Ectodermal cell (in vitro differentiated cells): ENCODE measurements around the gene SLC6A6.

Experiments used
- H3K27ac ChIP-seq: 2 replicates; pipeline ENCODE4 v1.7.0; 2013; ENCODE audit warnings: mild to moderate bottlenecking, low read depth, low read length; ENCODE audit not compliant: insufficient read depth, poor library complexity, severe bottlenecking
- H3K27me3 ChIP-seq: 2 replicates; pipeline ENCODE4 v1.7.0; 2013; ENCODE audit warnings: mild to moderate bottlenecking, low read length; ENCODE audit not compliant: insufficient read depth, control insufficient read depth, poor library complexity, severe bottlenecking
- H3K36me3 ChIP-seq: one replicate; pipeline ENCODE4 v1.7.0; 2013; ENCODE audit warnings: low read length; ENCODE audit not compliant: control insufficient read depth, insufficient read depth
- H3K4me1 ChIP-seq: one replicate; pipeline ENCODE4 v1.7.0; 2013; ENCODE audit warnings: low read length; ENCODE audit not compliant: control insufficient read depth, insufficient read depth
- H3K4me3 ChIP-seq: 2 replicates; pipeline ENCODE4 v1.7.0; 2013; ENCODE audit warnings: low read depth, low read length, control low read depth; ENCODE audit not compliant: insufficient read depth
- H3K9me3 ChIP-seq: 2 replicates; pipeline ENCODE4 v1.7.0; 2013; ENCODE audit warnings: mild to moderate bottlenecking, low read length, moderate library complexity; ENCODE audit not compliant: control insufficient read depth
- WGBS, 2 experiments: methylation state at CpG; one replicate each; pipeline ENCODE4 v1.1.7; 2013; ENCODE audit warnings: missing lambda C conversion rate in 2 of 2; 5-methylcytosine and 5-hydroxymethylcytosine counted together

The SLC6A6 gene

GRCh38 chr3:14371573-14372474 is 30.6 kb upstream of the SLC6A6 start:
- H3K27ac ChIP-seq, result no peak overlapping the region

GRCh38 chr3:14372587-14372986 is 29.8 kb upstream of the SLC6A6 start:
- Histone ChIP-seq H3K4me1 (peaks cover 15% of the 10 kb centered on the region), H3K27ac (no peak overlapping the region), H3K27me3 (no peaks in the 10 kb centered on the region), H3K4me3 (no peak overlapping the region), H3K9me3 (no peaks in the 10 kb centered on the region), H3K36me3 (no peaks in the 10 kb centered on the region)
- 47 to 61% methylated on average over 6 of the region's 6 CpGs for WGBS, 2 experiments

More at GRCh38 chr3:14371573-14372474, 30.6 kb upstream of the SLC6A6 start:
- no peak overlapping the region for H3K4me3 ChIP-seq
- H3K4me1 ChIP-seq, result peaks cover 21% of the 10 kb centered on the region
- no peaks in the 10 kb centered on the region for H3K36me3 ChIP-seq
- no peaks in the 10 kb centered on the region for H3K9me3 ChIP-seq
- H3K27me3 ChIP-seq, result no peaks in the 10 kb centered on the region
- 74 to 76% methylated on average over 12 of the region's 12 CpGs for WGBS, 2 experiments

- WGBS, 2 experiments, result 85 to 88% methylated on average over 11 of the region's 11 CpGs
- no peak overlapping the region for H3K27ac ChIP-seq
These were observed 28.5 kb upstream of the SLC6A6 start for GRCh38 chr3:14373753-14374376.

GRCh38 chr3:14374444-14374883 is 27.9 kb upstream of the SLC6A6 start:
- H3K36me3 ChIP-seq, result no peaks in the 10 kb centered on the region
- no peaks in the 10 kb centered on the region for H3K9me3 ChIP-seq
- no peak overlapping the region for H3K27ac ChIP-seq
- no peaks in the 10 kb centered on the region for H3K27me3 ChIP-seq
- WGBS, 2 experiments, result 68 to 72% methylated on average over 8 of the region's 8 CpGs
- no peak overlapping the region for H3K4me3 ChIP-seq
- H3K4me1 ChIP-seq, result peaks cover 15% of the 10 kb centered on the region

More at GRCh38 chr3:14373753-14374376, 28.5 kb upstream of the SLC6A6 start:
- Histone ChIP-seq H3K9me3 (no peaks in the 10 kb centered on the region), H3K4me1 (peaks cover 15% of the 10 kb centered on the region), H3K27me3 (no peaks in the 10 kb centered on the region), H3K36me3 (no peaks in the 10 kb centered on the region), H3K4me3 (no peak overlapping the region)

GRCh38 chr3:14375192-14375591 is 27.2 kb upstream of the SLC6A6 start:
- WGBS, 2 experiments, result 74 to 75% methylated on average over 4 of the region's 4 CpGs
- Histone ChIP-seq H3K27ac (no peak overlapping the region), H3K9me3 (no peaks in the 10 kb centered on the region)

GRCh38 chr3:14376348-14377043 is 25.9 kb upstream of the SLC6A6 start:
- no peak overlapping the region for H3K27ac ChIP-seq
- H3K9me3 ChIP-seq, result no peaks in the 10 kb centered on the region
- peaks cover 15% of the 10 kb centered on the region for H3K4me1 ChIP-seq
- no peaks in the 10 kb centered on the region for H3K36me3 ChIP-seq
- H3K4me3 ChIP-seq, result no peak overlapping the region
- H3K27me3 ChIP-seq, result no peaks in the 10 kb centered on the region
- 92 to 94% methylated on average over 9 of the region's 9 CpGs for WGBS, 2 experiments

More at GRCh38 chr3:14375192-14375591, 27.2 kb upstream of the SLC6A6 start:
- H3K4me1 ChIP-seq, result peaks cover 15% of the 10 kb centered on the region
- no peak overlapping the region for H3K4me3 ChIP-seq
- H3K27me3 ChIP-seq, result no peaks in the 10 kb centered on the region
- no peaks in the 10 kb centered on the region for H3K36me3 ChIP-seq

GRCh38 chr3:14377044-14377837 is 25.2 kb upstream of the SLC6A6 start:
- Histone ChIP-seq H3K27me3 (no peaks in the 10 kb centered on the region), H3K4me3 (no peak overlapping the region), H3K36me3 (no peaks in the 10 kb centered on the region), H3K9me3 (no peaks in the 10 kb centered on the region), H3K27ac (no peak overlapping the region), H3K4me1 (peaks cover 15% of the 10 kb centered on the region)
- WGBS, 2 experiments, result 96 to 99% methylated on average over 6 of the region's 6 CpGs

- 91 to 95% methylated on average over 3 of the region's 3 CpGs for WGBS, 2 experiments
- H3K36me3 ChIP-seq, result no peaks in the 10 kb centered on the region
- no peak overlapping the region for H3K27ac ChIP-seq
- no peak overlapping the region for H3K4me3 ChIP-seq
- no peaks in the 10 kb centered on the region for H3K27me3 ChIP-seq
- H3K9me3 ChIP-seq, result no peaks in the 10 kb centered on the region
- peaks cover 12% of the 10 kb centered on the region for H3K4me1 ChIP-seq
These were observed 24.6 kb upstream of the SLC6A6 start for GRCh38 chr3:14377838-14378169.

GRCh38 chr3:14378415-14378814 is 24.0 kb upstream of the SLC6A6 start:
- no peaks in the 10 kb centered on the region for H3K27me3 ChIP-seq
- H3K9me3 ChIP-seq, result no peaks in the 10 kb centered on the region
- H3K27ac ChIP-seq, result no peak overlapping the region
- peaks cover 12% of the 10 kb centered on the region for H3K4me1 ChIP-seq
- H3K4me3 ChIP-seq, result no peak overlapping the region
- H3K36me3 ChIP-seq, result no peaks in the 10 kb centered on the region
- WGBS, 2 experiments, result 82 to 87% methylated on average over 4 of the region's 4 CpGs
